ES-I3 (cell line): ENCODE measurements around the gene DSC1.
"Not testable (repeated sequence)": the region's sequence is repeated elsewhere in the genome, so short reads cannot be mapped to it uniquely, and the experiment has no call there.

Experiments used
- H3K36me3 ChIP-seq: 2 replicates; pipeline ENCODE4 v1.6.1; 2013; ENCODE audit warnings: mild to moderate bottlenecking, low read length, control low read depth, moderate library complexity; ENCODE audit not compliant: insufficient read depth
- H3K4me1 ChIP-seq: 2 replicates; pipeline ENCODE4 v1.6.1; 2013; ENCODE audit warnings: mild to moderate bottlenecking, control low read depth, low read length; ENCODE audit not compliant: insufficient read depth
- H3K9ac ChIP-seq: 2 replicates; pipeline ENCODE4 v1.6.1; 2013; ENCODE audit warnings: low read depth, mild to moderate bottlenecking, low read length, moderate library complexity
- H3K9me3 ChIP-seq: 2 replicates; pipeline ENCODE4 v1.6.1; 2013; ENCODE audit warnings: mild to moderate bottlenecking, low read length, moderate library complexity; ENCODE audit not compliant: control insufficient read depth, insufficient read depth

Gene DSC1

GRCh38 chr18:31154181-31154580, 8.5 kb downstream of the DSC1 start:
- no peaks in the 10 kb centered on the region for H3K9me3 ChIP-seq
- no peak overlapping the region for H3K9ac ChIP-seq
- peaks cover 8% of the 10 kb centered on the region; the same call in 1 of the 2 replicates for H3K4me1 ChIP-seq
- no peaks in the 10 kb centered on the region for H3K36me3 ChIP-seq

GRCh38 chr18:31149351-31149750, 13.3 kb downstream of the DSC1 start:
- Histone ChIP-seq H3K9me3 (no peaks in the 10 kb centered on the region), H3K36me3 (no peaks in the 10 kb centered on the region), H3K4me1 (no peaks in the 10 kb centered on the region), H3K9ac (no peak overlapping the region)

- no peaks in the 10 kb centered on the region for H3K4me1 ChIP-seq
- no peak overlapping the region; the same call in 1 of the 2 replicates for H3K9ac ChIP-seq
- H3K9me3 ChIP-seq: no peaks in the 10 kb centered on the region
- H3K36me3 ChIP-seq: no peaks in the 10 kb centered on the region
Measured at GRCh38 chr18:31148600-31148999, 14.1 kb downstream of the DSC1 start.

GRCh38 chr18:31146809-31147208, 15.8 kb downstream of the DSC1 start:
- Histone ChIP-seq H3K36me3 (no peaks in the 10 kb centered on the region), H3K9me3 (no peaks in the 10 kb centered on the region), H3K4me1 (no peaks in the 10 kb centered on the region), H3K9ac (no peak overlapping the region)

- no peaks in the 10 kb centered on the region for H3K9me3 ChIP-seq
- H3K4me1 ChIP-seq: no peaks in the 10 kb centered on the region
- no peaks in the 10 kb centered on the region for H3K36me3 ChIP-seq
- no peak overlapping the region for H3K9ac ChIP-seq
Measured at GRCh38 chr18:31143025-31143424, 19.6 kb downstream of the DSC1 start.

GRCh38 chr18:31138709-31139108, 23.9 kb downstream of the DSC1 start:
- Histone ChIP-seq H3K36me3 (no peaks in the 10 kb centered on the region), H3K9me3 (no peaks in the 10 kb centered on the region), H3K4me1 (no peaks in the 10 kb centered on the region), H3K9ac (no peak overlapping the region)

GRCh38 chr18:31134988-31135529, 27.6 kb downstream of the DSC1 start:
- Histone ChIP-seq H3K36me3 (no peaks in the 10 kb centered on the region), H3K9me3 (no peaks in the 10 kb centered on the region)

GRCh38 chr18:31129398-31130115, 33.1 kb downstream of the DSC1 start:
- H3K9me3 ChIP-seq: peaks cover 3% of the 10 kb centered on the region; the same call in 1 of the 2 replicates
- H3K4me1 ChIP-seq: no peaks in the 10 kb centered on the region
- no peak overlapping the region for H3K9ac ChIP-seq
- H3K36me3 ChIP-seq: no peaks in the 10 kb centered on the region

More at GRCh38 chr18:31134988-31135529, 27.6 kb downstream of the DSC1 start:
- Histone ChIP-seq H3K9ac (no peak overlapping the region), H3K4me1 (no peaks in the 10 kb centered on the region)

- Histone ChIP-seq H3K9me3 (peaks cover 3% of the 10 kb centered on the region; the same call in 1 of the 2 replicates), H3K36me3 (no peaks in the 10 kb centered on the region), H3K9ac (no peak overlapping the region), H3K4me1 (no peaks in the 10 kb centered on the region)
Measured at GRCh38 chr18:31125878-31126277, 36.8 kb downstream of the DSC1 start.

GRCh38 chr18:31123125-31123524, 39.5 kb downstream of the DSC1 start:
- not testable (repeated sequence) for H3K36me3 ChIP-seq, H3K4me1 ChIP-seq, H3K9me3 ChIP-seq, H3K9ac ChIP-seq

GRCh38 chr18:31120594-31120993, 42.1 kb downstream of the DSC1 start:
- H3K36me3 ChIP-seq: no peaks in the 10 kb centered on the region
- H3K4me1 ChIP-seq: peaks cover 10% of the 10 kb centered on the region
- H3K9ac ChIP-seq: no peak overlapping the region
- H3K9me3 ChIP-seq: no peaks in the 10 kb centered on the region

GRCh38 chr18:31116853-31117595, 45.6 kb downstream of the DSC1 start:
- H3K4me1 ChIP-seq: peaks cover 10% of the 10 kb centered on the region
- no peak overlapping the region for H3K9ac ChIP-seq
- no peaks in the 10 kb centered on the region for H3K36me3 ChIP-seq
- H3K9me3 ChIP-seq: no peaks in the 10 kb centered on the region

GRCh38 chr18:31112804-31113203, 49.9 kb downstream of the DSC1 start:
- Histone ChIP-seq H3K9me3 (no peaks in the 10 kb centered on the region), H3K9ac (no peak overlapping the region), H3K4me1 (no peaks in the 10 kb centered on the region), H3K36me3 (no peaks in the 10 kb centered on the region)

- Histone ChIP-seq H3K9ac (no peak overlapping the region), H3K36me3 (no peaks in the 10 kb centered on the region), H3K9me3 (no peaks in the 10 kb centered on the region)
Measured at GRCh38 chr18:31105733-31106132, 56.9 kb downstream of the DSC1 start.

GRCh38 chr18:31104444-31104843, 58.2 kb downstream of the DSC1 start:
- Histone ChIP-seq H3K9me3 (no peaks in the 10 kb centered on the region), H3K36me3 (no peaks in the 10 kb centered on the region), H3K4me1 (peaks cover 10% of the 10 kb centered on the region), H3K9ac (no peak overlapping the region)

More at GRCh38 chr18:31105733-31106132, 56.9 kb downstream of the DSC1 start:
- peaks cover 10% of the 10 kb centered on the region for H3K4me1 ChIP-seq
